HepG2 (cell line): ENCODE data around the gene CCR9.

Source experiments
- EZH2 ChIP-seq: conservative IDR thresholded peaks from 2 replicates; pipeline ENCODE4 v1.6.1; 2012; ENCODE audit warnings: mild to moderate bottlenecking, low read depth, low read length, moderate library complexity
- MTA3 ChIP-seq: sonication (generic); formaldehyde crosslinking; IDR thresholded peaks from 2 replicates; pipeline ENCODE4 v1.4.0; 2020; ENCODE audit warnings: missing genetic modification reagents
- POLR2A ChIP-seq, 2 experiments: IDR thresholded peaks; 2 replicates each; pipeline ENCODE4 v1.6.1; 2011; ENCODE audit warnings: low read depth in 2 of 2, low read length in 2 of 2, mild to moderate bottlenecking in 1 of 2, moderate library complexity in 1 of 2; ENCODE audit not compliant: insufficient read depth in 1 of 2
- ZNF431 ChIP-seq: sonication (generic); formaldehyde crosslinking; IDR thresholded peaks from 2 replicates; pipeline ENCODE4 v1.9.0; 2022; ENCODE audit warnings: missing genetic modification reagents, low read depth, mild to moderate bottlenecking, borderline replicate concordance
- ZNF441 ChIP-seq: sonication (generic); formaldehyde crosslinking; IDR thresholded peaks from 2 replicates; pipeline ENCODE4 v1.7.0; 2021; ENCODE audit warnings: missing genetic modification reagents, borderline replicate concordance

DNA sequence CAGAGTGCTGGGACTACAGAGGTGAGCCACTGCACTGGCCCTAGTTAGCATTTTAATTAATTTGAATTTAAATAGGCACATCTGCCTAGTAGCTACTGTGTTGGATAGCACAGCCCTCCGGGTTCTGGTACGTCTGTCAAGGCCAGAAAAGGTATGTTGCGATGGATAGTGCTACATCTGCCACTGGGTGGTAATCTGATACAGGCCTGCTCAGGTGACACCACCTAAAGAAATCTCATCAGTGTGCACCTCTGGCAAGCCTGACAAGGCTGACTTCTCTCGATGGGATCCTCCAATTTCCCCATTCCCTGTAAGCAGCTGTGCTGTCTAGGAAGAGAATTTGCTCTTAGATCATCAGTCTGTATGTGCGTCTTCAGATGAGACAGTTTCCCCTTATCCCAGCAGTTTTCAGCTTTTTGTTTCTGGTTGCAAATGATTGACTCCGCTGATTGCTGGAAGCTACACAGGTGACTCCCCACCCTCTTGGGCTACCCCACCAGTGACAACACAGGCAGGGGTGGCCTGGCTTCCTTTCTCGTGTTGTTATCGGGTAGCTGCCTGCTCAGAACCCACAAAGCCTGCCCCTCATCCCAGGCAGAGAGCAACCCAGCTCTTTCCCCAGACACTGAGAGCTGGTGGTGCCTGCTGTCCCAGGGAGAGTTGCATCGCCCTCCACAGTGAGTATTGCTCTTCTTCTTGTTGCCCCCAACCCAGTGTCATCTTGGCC lies at the start of gene CCR9:
- TF ChIP-seq EZH2 (no peak), ZNF431 (CRISPR knock-in tag) (no peak), POLR2A (IDR thresholded peaks at IDR 0.05; ENCODE audit: insufficient read depth in 1 of 2, low read depth in 2 of 2, low read length in 2 of 2) (no peak), ZNF441 (CRISPR knock-in tag) (no peak), MTA3 (CRISPR knock-in tag) (no peak)
